Endothelial cell of umbilical vein (primary cell): ENCODE results near the gene INSRR.

ENCODE experiments used
- EZH2 ChIP-seq: IDR thresholded peaks from 2 replicates; pipeline ENCODE4 v1.6.1; 2012; ENCODE audit warnings: borderline replicate concordance, low read depth, mild to moderate bottlenecking, moderate library complexity, low read length, inconsistent platforms; ENCODE audit not compliant: severe bottlenecking
- POLR2AphosphoS5 ChIP-seq: IDR thresholded peaks from 2 replicates; pipeline ENCODE4 v1.6.1; 2012; ENCODE audit warnings: low read depth, mild to moderate bottlenecking, control low read depth, low read length, moderate library complexity; ENCODE audit not compliant: insufficient read depth
- TF ChIP-seq, protein P1 (sequence below), 2 donors: IDR thresholded peaks; 1 replicate in 1 of 2; 2 replicates in 1 of 2; pipeline ENCODE4 v1.5.1; 2011; ENCODE audit warnings: low read length in 2 of 2, mild to moderate bottlenecking in 2 of 2, moderate library complexity in 2 of 2, control low read depth in 1 of 2, inconsistent platforms in 1 of 2, low read depth in 1 of 2; ENCODE audit not compliant: insufficient read depth in 1 of 2; ENCODE audit errors: extremely low read depth in 1 of 2
- TF ChIP-seq, protein P2 (sequence below): IDR thresholded peaks from 2 replicates; pipeline ENCODE4 v1.6.1; 2011; ENCODE audit not compliant: insufficient read depth, insufficient read length

DNA sequence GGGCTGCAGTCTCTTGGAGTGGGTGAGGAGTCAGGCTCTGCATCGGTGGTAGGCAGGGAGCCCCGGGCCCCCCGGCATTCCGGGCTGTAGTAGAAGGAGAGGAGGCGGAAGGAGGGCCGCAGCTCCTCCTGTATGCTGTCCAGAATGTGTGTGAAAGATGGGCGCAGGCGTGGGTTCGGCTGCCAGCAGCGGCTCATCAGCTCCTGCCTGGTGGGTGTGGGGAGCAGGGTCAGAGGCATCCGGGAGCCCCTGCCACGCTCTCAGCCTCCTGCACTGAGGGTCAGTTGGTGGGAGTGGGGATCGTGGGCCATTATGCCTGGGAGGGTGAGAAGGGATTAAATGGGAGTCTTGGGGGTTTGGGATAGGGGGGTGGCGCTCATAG lies 18.0 kb downstream of the INSRR start:
- TF ChIP-seq, protein P1, sequence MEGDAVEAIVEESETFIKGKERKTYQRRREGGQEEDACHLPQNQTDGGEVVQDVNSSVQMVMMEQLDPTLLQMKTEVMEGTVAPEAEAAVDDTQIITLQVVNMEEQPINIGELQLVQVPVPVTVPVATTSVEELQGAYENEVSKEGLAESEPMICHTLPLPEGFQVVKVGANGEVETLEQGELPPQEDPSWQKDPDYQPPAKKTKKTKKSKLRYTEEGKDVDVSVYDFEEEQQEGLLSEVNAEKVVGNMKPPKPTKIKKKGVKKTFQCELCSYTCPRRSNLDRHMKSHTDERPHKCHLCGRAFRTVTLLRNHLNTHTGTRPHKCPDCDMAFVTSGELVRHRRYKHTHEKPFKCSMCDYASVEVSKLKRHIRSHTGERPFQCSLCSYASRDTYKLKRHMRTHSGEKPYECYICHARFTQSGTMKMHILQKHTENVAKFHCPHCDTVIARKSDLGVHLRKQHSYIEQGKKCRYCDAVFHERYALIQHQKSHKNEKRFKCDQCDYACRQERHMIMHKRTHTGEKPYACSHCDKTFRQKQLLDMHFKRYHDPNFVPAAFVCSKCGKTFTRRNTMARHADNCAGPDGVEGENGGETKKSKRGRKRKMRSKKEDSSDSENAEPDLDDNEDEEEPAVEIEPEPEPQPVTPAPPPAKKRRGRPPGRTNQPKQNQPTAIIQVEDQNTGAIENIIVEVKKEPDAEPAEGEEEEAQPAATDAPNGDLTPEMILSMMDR (IDR thresholded peaks at IDR 0.05; ENCODE audit: extremely low read depth in 1 of 2, insufficient read depth in 1 of 2, low read depth in 1 of 2, low read length in 2 of 2): no peak
- TF ChIP-seq EZH2: no peak
- no peak for TF ChIP-seq POLR2AphosphoS5
- TF ChIP-seq, protein P2, sequence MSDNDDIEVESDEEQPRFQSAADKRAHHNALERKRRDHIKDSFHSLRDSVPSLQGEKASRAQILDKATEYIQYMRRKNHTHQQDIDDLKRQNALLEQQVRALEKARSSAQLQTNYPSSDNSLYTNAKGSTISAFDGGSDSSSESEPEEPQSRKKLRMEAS: no peak
